ENCODE data around the gene ZMYM4.

- TF ChIP-seq CTCF (conservative IDR thresholded peaks at IDR 0.05; ENCODE audit: low read length) (no peak), EZH2phosphoT487 (IDR thresholded peaks at IDR 0.05; ENCODE audit: borderline replicate concordance, low read depth, low read length) (no peak)
Observed at GRCh38 chr1:35454616-35455015, 186.1 kb downstream of the ZMYM4 start.

Measured in OCI-LY7 (cell line).